ENCODE results near the gene COA7. TPM values are rescaled to one million over a fixed set of nuclear protein-coding genes. Genes with fewer than 3 reads are reported as not detected.
"Not testable (repeated sequence)": the region's sequence is repeated elsewhere in the genome, so short reads cannot be mapped to it uniquely, and the experiment has no call there.

COA7 gene
- total and polyA plus RNA-seq, 8 donors = 9.8 to 24.8 (median 13.2) TPM

GRCh38 chr1:52706136-52706670, 8.1 kb upstream of the COA7 start:
- H3K27me3 ChIP-seq = no peaks in the 10 kb centered on the region
- no peak overlapping the region for H3K4me3 ChIP-seq
- intact Hi-C loops (cut with DNase I) = no loop called here
- no peaks in the 10 kb centered on the region for H3K36me3 ChIP-seq
- peaks cover 0 to 34% of the 10 kb centered on the region in 2 donors for H3K4me1 ChIP-seq
- no peaks in the 10 kb centered on the region for H3K9me3 ChIP-seq
- H3K27ac ChIP-seq = no peak overlapping the region
- no peak for ATAC-seq
- no peak for TF ChIP-seq CTCF (IDR thresholded peaks at IDR 0.05)
- DNase-seq = no peak

- no peak for TF ChIP-seq CTCF (IDR thresholded peaks at IDR 0.05)
- H3K4me1 ChIP-seq = peaks cover 2 to 35% of the 10 kb centered on the region in 2 donors
- intact Hi-C loops (cut with DNase I) = no loop called here
- DNase-seq = peak; percentile 81 to 96 (median 92)
- no peaks in the 10 kb centered on the region for H3K9me3 ChIP-seq
- peak overlapping the region; percentile 38 to 58 for H3K4me3 ChIP-seq
- no peaks in the 10 kb centered on the region for H3K36me3 ChIP-seq
- peak; percentile 91 for ATAC-seq
- H3K27ac ChIP-seq = peak overlapping the region; percentile 89 to 93
- no peaks in the 10 kb centered on the region for H3K27me3 ChIP-seq
These were observed 5.0 kb upstream of the COA7 start for GRCh38 chr1:52702886-52703787.

- intact Hi-C loops (cut with DNase I) = no loop called here
- Histone ChIP-seq H3K4me1 (peaks cover 2 to 20% of the 10 kb centered on the region in 2 donors), H3K36me3 (peaks cover 0 to 25% of the 10 kb centered on the region in 2 donors), H3K9me3 (no peaks in the 10 kb centered on the region), H3K27ac (no peak overlapping the region), H3K27me3 (no peaks in the 10 kb centered on the region), H3K4me3 (no peak overlapping the region)
- no peak for ATAC-seq
- no peak for TF ChIP-seq CTCF (IDR thresholded peaks at IDR 0.05)
- DNase-seq = no peak
These were observed 2.5 kb downstream of the COA7 start for GRCh38 chr1:52695627-52696026.

DNA sequence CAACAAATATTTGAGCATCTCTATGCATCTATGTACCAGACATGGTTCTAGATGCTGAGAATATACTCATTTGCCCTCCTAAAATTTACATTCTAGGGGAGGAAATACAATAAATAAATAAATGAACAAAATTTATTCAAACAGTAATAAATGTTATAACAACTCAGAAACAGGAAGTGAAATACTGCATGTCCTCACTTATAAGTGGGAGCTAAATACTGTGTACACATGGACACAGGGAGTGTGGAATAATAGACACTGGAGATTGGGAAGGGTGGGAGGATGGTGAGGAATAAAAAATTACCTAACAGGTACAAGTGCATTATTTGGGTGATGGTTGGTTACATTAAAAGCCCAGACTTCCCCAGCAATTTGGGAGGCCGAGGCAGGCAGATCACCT, 4.3 kb downstream of the COA7 start:
- Histone ChIP-seq H3K4me1 (peaks cover 2 to 17% of the 10 kb centered on the region in 2 donors), H3K4me3 (no peak overlapping the region), H3K9me3 (no peaks in the 10 kb centered on the region), H3K27me3 (no peaks in the 10 kb centered on the region), H3K27ac (no peak overlapping the region), H3K36me3 (peaks cover 0 to 41% of the 10 kb centered on the region in 2 donors)
- intact Hi-C loops (cut with DNase I) = no loop called here
- TF ChIP-seq CTCF (IDR thresholded peaks at IDR 0.05) = no peak
- DNase-seq = no peak
- no peak for ATAC-seq

DNA sequence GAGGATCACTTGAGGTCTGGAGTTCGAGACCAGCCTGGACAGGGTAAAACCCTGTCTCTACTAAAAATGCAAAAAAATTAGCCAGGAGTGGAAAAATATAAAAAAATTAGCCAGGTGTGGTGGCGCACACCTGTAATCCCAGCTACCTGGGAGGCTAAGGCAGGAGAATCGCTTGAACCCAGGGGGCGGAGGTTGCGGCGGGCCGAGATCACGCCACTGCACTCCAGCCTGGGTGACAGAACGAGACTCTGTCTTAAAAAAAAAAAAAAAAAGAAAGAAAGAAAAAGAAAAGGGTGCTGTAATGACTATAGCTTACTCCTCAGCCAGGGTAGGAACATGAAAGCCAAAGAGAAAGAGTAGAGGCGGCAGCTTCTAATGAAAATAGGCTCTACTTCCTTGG, 4.8 kb downstream of the COA7 start:
- H3K9me3 ChIP-seq; H3K27me3 ChIP-seq; ATAC-seq; intact Hi-C loops (cut with DNase I); H3K27ac ChIP-seq; H3K4me3 ChIP-seq: not testable (repeated sequence)
- peaks cover 0 to 13% of the 10 kb centered on the region in 2 donors for H3K4me1 ChIP-seq
- peaks cover 0 to 46% of the 10 kb centered on the region in 2 donors for H3K36me3 ChIP-seq
- DNase-seq = peak in 1 of 4 donors; percentile 3
